A549 (cell line): Measurements from ENCODE around the gene OGFR. TPM values are rescaled to one million over a fixed set of nuclear protein-coding genes. Genes with fewer than 3 reads are reported as not detected.

Experiments used
- ATAC-seq, 2 experiments: fragments of 200-7000 bp in 1 of 2; fragments of >200 bp in 1 of 2; cut with Nextera tagmentation in 1 of 2; cut with Tn5 transposase in 1 of 2; 3 replicates each; pipeline versions ENCODE4 v1.8.0 to v1.9.1; 2018 to 2020; ENCODE audit warnings: mild to moderate bottlenecking in 1 of 2, moderate library complexity in 1 of 2
- CTCF ChIA-PET: fragments of 300-600 bp; sonication (Branson Sonifier 250); formaldehyde crosslinking; extraction: SDS; loops from one replicate; lab custom pipeline; 2021; ENCODE audit warnings: antibody characterized with exemption, inconsistent platforms; lab: Yijun Ruan, JAX
- POLR2A ChIA-PET: fragments of 350-600 bp; formaldehyde crosslinking; extraction: SDS; loops from one replicate; lab custom pipeline; 2021; ENCODE audit warnings: antibody characterized with exemption, inconsistent platforms; lab: Yijun Ruan, JAX
- DNase-seq, 2 experiments: peaks; one replicate each; pipeline versions ENCODE4 v3.0.0 to v3.0.0-alpha.2; 2011 to 2016; ENCODE audit warnings: low read depth in 1 of 2, low spot score in 1 of 2
- FAIRE-seq: peaks from 2 replicates; lab custom pipeline; 2011; peaks lifted over from hg19 to GRCh38; lab: Jason Lieb, UNC
- H3K27ac ChIP-seq, 2 experiments: fragments of >200 bp; sonication (Bioruptor Twin); formaldehyde crosslinking; 3 replicates each; pipeline ENCODE4 v1.5.1; 2016 to 2017
- H3K4me1 ChIP-seq: fragments of >200 bp; sonication (Bioruptor Twin); formaldehyde crosslinking; 3 replicates; pipeline ENCODE4 v1.6.1; 2016
- H3K4me2 ChIP-seq: fragments of >200 bp; sonication (Bioruptor Twin); formaldehyde crosslinking; 3 replicates; pipeline ENCODE4 v1.6.1; 2016
- H3K4me3 ChIP-seq: fragments of >200 bp; sonication (Bioruptor Twin); formaldehyde crosslinking; 3 replicates; pipeline ENCODE4 v1.5.1; 2016
- H3K9me3 ChIP-seq: fragments of >200 bp; sonication (Bioruptor Twin); formaldehyde crosslinking; 3 replicates; pipeline ENCODE4 v1.6.1; 2016
- CBX2 ChIP-seq: fragments of 200-600 bp; sonication (generic); IDR thresholded peaks from 2 replicates; pipeline ENCODE4 v1.6.1; 2016; ENCODE audit warnings: low read depth, mild to moderate bottlenecking, borderline replicate concordance
- EHF ChIP-seq: fragments of 250-450 bp; sonication (Bioruptor Pico); IDR thresholded peaks from 2 replicates; pipeline ENCODE4 v1.5.0; 2020; ENCODE audit warnings: mild to moderate bottlenecking
- EHMT2 ChIP-seq: fragments of 200-600 bp; sonication (generic); IDR thresholded peaks from 2 replicates; pipeline ENCODE4 v1.6.1; 2016; ENCODE audit warnings: antibody characterized with exemption, low read depth, mild to moderate bottlenecking, moderate library complexity
- EP300 ChIP-seq, 2 experiments: fragments of >200 bp; sonication (Bioruptor Twin); formaldehyde crosslinking; IDR thresholded peaks; 2 replicates in 1 of 2; 3 replicates in 1 of 2; pipeline ENCODE4 v1.6.1; 2016 to 2017
- GATA3 ChIP-seq: IDR thresholded peaks from 2 replicates; pipeline ENCODE4 v1.6.1; 2012; ENCODE audit warnings: borderline replicate concordance
- HDAC2 ChIP-seq: fragments of 200-600 bp; sonication (generic); IDR thresholded peaks from 2 replicates; pipeline ENCODE4 v1.6.1; 2016
- HOXB13 ChIP-seq: fragments of 250-450 bp; sonication (Bioruptor Pico); IDR thresholded peaks from 2 replicates; pipeline ENCODE4 v1.5.0; 2020; ENCODE audit warnings: low read depth, mild to moderate bottlenecking, moderate library complexity
- JUNB ChIP-seq: fragments of >200 bp; sonication (Bioruptor Twin); formaldehyde crosslinking; IDR thresholded peaks from 2 replicates; pipeline ENCODE4 v1.6.1; 2016
- KDM5A ChIP-seq: fragments of 200-600 bp; sonication (generic); IDR thresholded peaks from 2 replicates; pipeline ENCODE4 v1.6.1; 2016; ENCODE audit warnings: antibody characterized with exemption, mild to moderate bottlenecking
- MAFK ChIP-seq: fragments of 450-650 bp; IDR thresholded peaks from 2 replicates; pipeline ENCODE4 v1.6.1; 2014; ENCODE audit not compliant: partially characterized antibody
- NR3C1 ChIP-seq: fragments of >200 bp; sonication (Bioruptor Twin); formaldehyde crosslinking; IDR thresholded peaks from 3 replicates; pipeline ENCODE4 v1.6.1; 2017
- PBX3 ChIP-seq: IDR thresholded peaks from 2 replicates; pipeline ENCODE4 v1.6.1; 2012
- PHF8 ChIP-seq: fragments of 200-600 bp; sonication (generic); IDR thresholded peaks from 2 replicates; pipeline ENCODE4 v1.6.1; 2016; ENCODE audit warnings: low read depth, mild to moderate bottlenecking, antibody characterized with exemption, moderate library complexity, borderline replicate concordance
- SMC3 ChIP-seq: fragments of >200 bp; sonication (Bioruptor Twin); formaldehyde crosslinking; IDR thresholded peaks from 3 replicates; pipeline ENCODE4 v1.6.1; 2018; ENCODE audit warnings: inconsistent platforms
- SREBF2 ChIP-seq: fragments of 450-650 bp; IDR thresholded peaks from 2 replicates; pipeline ENCODE4 v1.6.1; 2014; ENCODE audit warnings: mild to moderate bottlenecking, moderate library complexity
- TP53 ChIP-seq: fragments of 250-450 bp; sonication (Bioruptor Pico); IDR thresholded peaks from 2 replicates; pipeline ENCODE4 v1.5.0; 2021; ENCODE audit warnings: mild to moderate bottlenecking, moderate library complexity
- ZC3H11A ChIP-seq: fragments of 450-650 bp; IDR thresholded peaks from 2 replicates; pipeline ENCODE4 v1.6.1; 2014; ENCODE audit warnings: antibody characterized with exemption, mild to moderate bottlenecking
- ZFP36 ChIP-seq: fragments of 450-650 bp; IDR thresholded peaks from 2 replicates; pipeline ENCODE4 v1.6.1; 2014; ENCODE audit warnings: borderline replicate concordance; ENCODE audit not compliant: partially characterized antibody
- ZNF302 ChIP-seq: fragments of 250-450 bp; sonication (Bioruptor Pico); IDR thresholded peaks from 2 replicates; pipeline ENCODE4 v1.9.0; 2021; ENCODE audit warnings: inconsistent platforms, mild to moderate bottlenecking, moderate library complexity
- ZSCAN20 ChIP-seq: fragments of 250-450 bp; sonication (Bioruptor Pico); IDR thresholded peaks from 2 replicates; pipeline ENCODE4 v1.8.0; 2022; ENCODE audit warnings: mild to moderate bottlenecking, moderate library complexity
- WGBS: methylation state at CpG from one replicate; pipeline ENCODE4 v1.1.6; 2017; ENCODE audit errors: missing lambda C conversion rate; 5-methylcytosine and 5-hydroxymethylcytosine counted together
- polyA plus RNA-seq, 4 experiments: library from polyadenylated mRNA; depleted of rRNA in 3 of 4; stranded (reverse); fragments of >200 nt; fragmentation: RNase III in 1 of 4; extraction: RNeasy Plus Mini Kit Qiagen cat#74134 plus additional on column Dnase treatment in 1 of 4; gene quantifications; 2 replicates in 3 of 4; 3 replicates in 1 of 4; pipeline ENCODE4 v1.2.3, GENCODE V29; 2011 to 2017
- TF ChIP-seq, protein P1 (sequence below): fragments of >200 bp; sonication (Bioruptor Twin); formaldehyde crosslinking; IDR thresholded peaks from 3 replicates; pipeline ENCODE4 v1.5.1; 2016
- TF ChIP-seq, protein P2 (sequence below): fragments of 200-600 bp; sonication (generic); IDR thresholded peaks from 2 replicates; pipeline ENCODE4 v1.6.1; 2016; ENCODE audit warnings: antibody characterized with exemption, mild to moderate bottlenecking, moderate library complexity

Gene OGFR
- polyA plus RNA-seq, 2 of the 4 experiments (the other 2 are of a cell fraction) = 15.9 to 35.6 TPM

GRCh38 chr20:62800314-62801259, 4.0 kb upstream of the OGFR start:
- H3K4me2 ChIP-seq = no peak overlapping the region
- FAIRE-seq = no peak
- no peaks in the 10 kb centered on the region for H3K9me3 ChIP-seq
- no peak overlapping the region for H3K27ac ChIP-seq
- TF ChIP-seq MAFK (no peak), EHMT2 (no peak), EHF (CRISPR knock-in tag) (no peak), ZNF302 (CRISPR knock-in tag) (no peak), NR3C1 (no peak), GATA3 (no peak), SREBF2 (no peak), ZFP36 (no peak), TP53 (CRISPR knock-in tag) (no peak), KDM5A (no peak), ZC3H11A (no peak)
- TF ChIP-seq, all 56 proteins: peak for 0
- DNase-seq (no peak), ATAC-seq (no peak)
- WGBS = 93% methylated on average over 26 of the region's 26 CpGs
- Histone ChIP-seq H3K4me1 (peaks cover 17% of the 10 kb centered on the region), H3K4me3 (no peak overlapping the region)
- POLR2A ChIA-PET = no interaction called here
- CTCF ChIA-PET = interaction anchor here (0.8 to 3.5 kb wide), 4 partner anchors 8 to 133 kb away, joined by 3 to 29 read pairs (median 9); no protein-coding TSS in a partner anchor

GRCh38 chr20:62801284-62802010, 3.2 kb upstream of the OGFR start:
- no peak for ATAC-seq
- H3K9me3 ChIP-seq = no peaks in the 10 kb centered on the region
- no peak for TF ChIP-seq SMC3
- TF ChIP-seq CBX2 = no peak
- TF ChIP-seq, protein P1, sequence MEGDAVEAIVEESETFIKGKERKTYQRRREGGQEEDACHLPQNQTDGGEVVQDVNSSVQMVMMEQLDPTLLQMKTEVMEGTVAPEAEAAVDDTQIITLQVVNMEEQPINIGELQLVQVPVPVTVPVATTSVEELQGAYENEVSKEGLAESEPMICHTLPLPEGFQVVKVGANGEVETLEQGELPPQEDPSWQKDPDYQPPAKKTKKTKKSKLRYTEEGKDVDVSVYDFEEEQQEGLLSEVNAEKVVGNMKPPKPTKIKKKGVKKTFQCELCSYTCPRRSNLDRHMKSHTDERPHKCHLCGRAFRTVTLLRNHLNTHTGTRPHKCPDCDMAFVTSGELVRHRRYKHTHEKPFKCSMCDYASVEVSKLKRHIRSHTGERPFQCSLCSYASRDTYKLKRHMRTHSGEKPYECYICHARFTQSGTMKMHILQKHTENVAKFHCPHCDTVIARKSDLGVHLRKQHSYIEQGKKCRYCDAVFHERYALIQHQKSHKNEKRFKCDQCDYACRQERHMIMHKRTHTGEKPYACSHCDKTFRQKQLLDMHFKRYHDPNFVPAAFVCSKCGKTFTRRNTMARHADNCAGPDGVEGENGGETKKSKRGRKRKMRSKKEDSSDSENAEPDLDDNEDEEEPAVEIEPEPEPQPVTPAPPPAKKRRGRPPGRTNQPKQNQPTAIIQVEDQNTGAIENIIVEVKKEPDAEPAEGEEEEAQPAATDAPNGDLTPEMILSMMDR = no peak
- TF ChIP-seq ZFP36 = no peak
- TF ChIP-seq, protein P2, sequence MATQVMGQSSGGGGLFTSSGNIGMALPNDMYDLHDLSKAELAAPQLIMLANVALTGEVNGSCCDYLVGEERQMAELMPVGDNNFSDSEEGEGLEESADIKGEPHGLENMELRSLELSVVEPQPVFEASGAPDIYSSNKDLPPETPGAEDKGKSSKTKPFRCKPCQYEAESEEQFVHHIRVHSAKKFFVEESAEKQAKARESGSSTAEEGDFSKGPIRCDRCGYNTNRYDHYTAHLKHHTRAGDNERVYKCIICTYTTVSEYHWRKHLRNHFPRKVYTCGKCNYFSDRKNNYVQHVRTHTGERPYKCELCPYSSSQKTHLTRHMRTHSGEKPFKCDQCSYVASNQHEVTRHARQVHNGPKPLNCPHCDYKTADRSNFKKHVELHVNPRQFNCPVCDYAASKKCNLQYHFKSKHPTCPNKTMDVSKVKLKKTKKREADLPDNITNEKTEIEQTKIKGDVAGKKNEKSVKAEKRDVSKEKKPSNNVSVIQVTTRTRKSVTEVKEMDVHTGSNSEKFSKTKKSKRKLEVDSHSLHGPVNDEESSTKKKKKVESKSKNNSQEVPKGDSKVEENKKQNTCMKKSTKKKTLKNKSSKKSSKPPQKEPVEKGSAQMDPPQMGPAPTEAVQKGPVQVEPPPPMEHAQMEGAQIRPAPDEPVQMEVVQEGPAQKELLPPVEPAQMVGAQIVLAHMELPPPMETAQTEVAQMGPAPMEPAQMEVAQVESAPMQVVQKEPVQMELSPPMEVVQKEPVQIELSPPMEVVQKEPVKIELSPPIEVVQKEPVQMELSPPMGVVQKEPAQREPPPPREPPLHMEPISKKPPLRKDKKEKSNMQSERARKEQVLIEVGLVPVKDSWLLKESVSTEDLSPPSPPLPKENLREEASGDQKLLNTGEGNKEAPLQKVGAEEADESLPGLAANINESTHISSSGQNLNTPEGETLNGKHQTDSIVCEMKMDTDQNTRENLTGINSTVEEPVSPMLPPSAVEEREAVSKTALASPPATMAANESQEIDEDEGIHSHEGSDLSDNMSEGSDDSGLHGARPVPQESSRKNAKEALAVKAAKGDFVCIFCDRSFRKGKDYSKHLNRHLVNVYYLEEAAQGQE = no peak
- no peak for TF ChIP-seq MAFK
- no peak for TF ChIP-seq PBX3
- no peak for TF ChIP-seq EP300 (IDR thresholded peaks at IDR 0.05)
- TF ChIP-seq EHMT2 = no peak
- TF ChIP-seq HDAC2 = no peak
- no peak for TF ChIP-seq JUNB
- TF ChIP-seq SREBF2 = no peak
- no peak for TF ChIP-seq ZSCAN20 (CRISPR knock-in tag)
- no peak for TF ChIP-seq PHF8
- TF ChIP-seq HOXB13 (CRISPR knock-in tag) = no peak
- no peak overlapping the region for H3K4me2 ChIP-seq
- ChIA-PET CTCF (interaction anchor here (0.8 to 2.5 kb wide), 2 partner anchors 10 to 14 kb away, joined by 3 to 13 read pairs; no protein-coding TSS in a partner anchor), POLR2A (no interaction called here)
- H3K27ac ChIP-seq = no peak overlapping the region
- peaks cover 25% of the 10 kb centered on the region for H3K4me1 ChIP-seq
- no peak for FAIRE-seq
- 83% methylated on average over 13 of the region's 15 CpGs for WGBS
- DNase-seq = no peak
- H3K4me3 ChIP-seq = no peak overlapping the region
